HepG2 (cell line): Measurements from ENCODE around the gene NAPB. TPM values are rescaled to one million over a fixed set of nuclear protein-coding genes. Genes with fewer than 3 reads are reported as not detected.

Experiments used
- ARID4A ChIP-seq: sonication (generic); formaldehyde crosslinking; IDR thresholded peaks from 2 replicates; pipeline ENCODE4 v1.5.0; 2020; ENCODE audit warnings: mild to moderate bottlenecking, missing genetic modification reagents, borderline replicate concordance
- EED ChIP-seq: sonication (generic); formaldehyde crosslinking; IDR thresholded peaks from 2 replicates; pipeline ENCODE4 v1.5.0; 2020; ENCODE audit warnings: mild to moderate bottlenecking, missing genetic modification reagents
- GMEB2 ChIP-seq: IDR thresholded peaks from 2 replicates; pipeline ENCODE4 v1.6.1; 2016; ENCODE audit warnings: missing biosample characterization, missing genetic modification reagents, low read depth
- HHEX ChIP-seq: IDR thresholded peaks from 2 replicates; pipeline ENCODE4 v1.6.1; 2016; ENCODE audit warnings: control low read depth
- PCBP2 ChIP-seq: fragments of 200-400 bp; formaldehyde crosslinking; optimal IDR thresholded peaks from 2 replicates; pipeline ENCODE3; 2018; ENCODE audit warnings: low read length, low read depth; ENCODE audit not compliant: poor library complexity, severe bottlenecking
- RFX5 ChIP-seq: IDR thresholded peaks from 2 replicates; pipeline ENCODE4 v1.6.1; 2011; ENCODE audit warnings: low read depth, low read length, improper control_type of control experiment
- TERF1 ChIP-seq: sonication (generic); formaldehyde crosslinking; IDR thresholded peaks from 2 replicates; pipeline ENCODE4 v1.8.0; 2022; ENCODE audit warnings: mild to moderate bottlenecking, missing genetic modification reagents, moderate library complexity
- THAP9 ChIP-seq: sonication (generic); formaldehyde crosslinking; IDR thresholded peaks from 2 replicates; pipeline ENCODE4; 2020; ENCODE audit warnings: missing genetic modification reagents, mild to moderate bottlenecking, borderline replicate concordance
- ZBTB42 ChIP-seq: sonication (generic); formaldehyde crosslinking; IDR thresholded peaks from 2 replicates; pipeline ENCODE4 v1.5.0; 2020; ENCODE audit warnings: mild to moderate bottlenecking, missing genetic modification reagents
- polyA plus RNA-seq, 8 experiments: library from polyadenylated mRNA; depleted of rRNA in 3 of 8; stranded (reverse) in 7 of 8; unstranded in 1 of 8; fragments of >200 nt; fragmentation: Illumina TruSeq in 4 of 8; extraction: Trizol in 4 of 8; gene quantifications; 2 replicates each; pipeline versions ENCODE4 v1.2.1 to v1.2.3, GENCODE V29; 2011 to 2016; ENCODE audit warnings: low read depth in 4 of 8, missing spikeins in 1 of 8, mixed read lengths in 1 of 8; ENCODE audit not compliant: insufficient read depth in 1 of 8
- total RNA-seq, 5 experiments: library from RNA; depleted of rRNA; stranded (reverse); fragments of >200 nt; fragmentation: Illumina TruSeq; extraction: Trizol; gene quantifications; 2 replicates each; pipeline ENCODE4 v1.2.3, GENCODE V29; 2016; ENCODE audit warnings: low read depth in 1 of 5
- TF ChIP-seq, protein P1 (sequence below): sonication (generic); formaldehyde crosslinking; IDR thresholded peaks from 2 replicates; pipeline ENCODE4 v1.8.0; 2022; ENCODE audit warnings: mild to moderate bottlenecking, missing genetic modification reagents, moderate library complexity
- TF ChIP-seq, protein P2 (sequence below): sonication (generic); formaldehyde crosslinking; IDR thresholded peaks from 2 replicates; pipeline ENCODE4 v1.5.0; 2020; ENCODE audit warnings: missing genetic modification reagents, mild to moderate bottlenecking, borderline replicate concordance

Gene NAPB
- total and polyA plus RNA-seq, 2 of the 13 experiments (the other 11 are each of a cell fraction or from before 2014, with no cell fraction given), result 15.2 to 16.1 TPM

DNA sequence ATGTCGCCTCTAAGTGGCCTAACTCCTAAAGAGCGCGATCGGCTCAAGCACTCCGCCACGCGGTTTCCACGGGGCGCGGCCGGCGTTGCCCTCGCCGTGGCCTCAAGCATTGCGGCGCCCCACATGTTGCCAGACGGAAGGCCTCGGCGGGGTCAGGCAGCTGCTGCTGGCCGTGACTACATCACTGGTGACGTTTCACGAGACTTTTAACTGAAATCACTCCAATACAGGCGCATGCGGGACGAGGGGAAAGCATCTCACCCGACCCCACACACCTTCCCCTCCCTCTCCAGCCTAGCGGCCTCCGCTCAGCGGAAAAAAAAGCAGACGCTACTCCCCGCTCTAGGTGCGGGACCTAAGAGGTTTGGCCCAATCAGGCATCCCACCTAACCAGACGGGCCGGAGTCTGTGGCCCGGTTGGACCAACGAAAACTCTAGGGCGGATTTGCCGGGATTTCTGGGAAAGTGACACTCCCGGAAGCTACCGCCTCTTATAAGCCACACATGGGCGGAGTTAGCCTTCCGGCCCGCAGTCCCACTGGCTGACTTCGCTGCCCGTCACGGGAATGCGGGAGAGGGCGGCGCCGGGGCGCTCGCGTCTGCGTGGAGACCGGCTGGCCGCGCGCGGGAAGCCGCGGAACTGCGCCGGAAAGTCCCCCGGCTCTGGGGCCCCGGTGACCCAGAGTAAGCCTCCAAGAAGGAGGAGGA, 70.9 kb downstream of the NAPB start, which contains the start of gene NXT1 (continued):
- TF ChIP-seq THAP9, result peak; percentile 92
- TF ChIP-seq, protein P1, sequence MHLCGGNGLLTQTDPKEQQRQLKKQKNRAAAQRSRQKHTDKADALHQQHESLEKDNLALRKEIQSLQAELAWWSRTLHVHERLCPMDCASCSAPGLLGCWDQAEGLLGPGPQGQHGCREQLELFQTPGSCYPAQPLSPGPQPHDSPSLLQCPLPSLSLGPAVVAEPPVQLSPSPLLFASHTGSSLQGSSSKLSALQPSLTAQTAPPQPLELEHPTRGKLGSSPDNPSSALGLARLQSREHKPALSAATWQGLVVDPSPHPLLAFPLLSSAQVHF, result no peak
- no peak for TF ChIP-seq TERF1
- TF ChIP-seq EED, result 0 out of 2 replicates have a peak, but pooled peaks have one; percentile 32
- peak; percentile 80 for TF ChIP-seq ZBTB42 (CRISPR knock-in tag)
- peak; percentile 43; the same call in 1 of the 2 replicates for TF ChIP-seq HHEX (CRISPR knock-in tag)
- 0 out of 2 replicates have a peak, but pooled peaks have one; percentile 57 for TF ChIP-seq GMEB2 (CRISPR knock-in tag)
- peak; percentile 77 for TF ChIP-seq ARID4A
- TF ChIP-seq, protein P2, sequence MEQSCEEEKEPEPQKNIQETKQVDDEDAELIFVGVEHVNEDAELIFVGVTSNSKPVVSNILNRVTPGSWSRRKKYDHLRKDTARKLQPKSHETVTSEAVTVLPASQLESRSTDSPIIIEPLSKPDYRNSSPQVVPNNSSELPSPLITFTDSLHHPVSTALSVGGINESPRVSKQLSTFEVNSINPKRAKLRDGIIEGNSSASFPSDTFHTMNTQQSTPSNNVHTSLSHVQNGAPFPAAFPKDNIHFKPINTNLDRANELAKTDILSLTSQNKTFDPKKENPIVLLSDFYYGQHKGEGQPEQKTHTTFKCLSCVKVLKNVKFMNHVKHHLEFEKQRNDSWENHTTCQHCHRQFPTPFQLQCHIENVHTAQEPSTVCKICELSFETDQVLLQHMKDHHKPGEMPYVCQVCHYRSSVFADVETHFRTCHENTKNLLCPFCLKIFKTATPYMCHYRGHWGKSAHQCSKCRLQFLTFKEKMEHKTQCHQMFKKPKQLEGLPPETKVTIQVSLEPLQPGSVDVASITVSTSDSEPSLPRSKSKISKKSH (CRISPR knock-in tag), result peak; percentile 90
- TF ChIP-seq PCBP2, result no peak
- peak; percentile 52; the same call in 1 of the 2 replicates for TF ChIP-seq RFX5
